Measurements from ENCODE around the gene AQP12A.

DNA sequence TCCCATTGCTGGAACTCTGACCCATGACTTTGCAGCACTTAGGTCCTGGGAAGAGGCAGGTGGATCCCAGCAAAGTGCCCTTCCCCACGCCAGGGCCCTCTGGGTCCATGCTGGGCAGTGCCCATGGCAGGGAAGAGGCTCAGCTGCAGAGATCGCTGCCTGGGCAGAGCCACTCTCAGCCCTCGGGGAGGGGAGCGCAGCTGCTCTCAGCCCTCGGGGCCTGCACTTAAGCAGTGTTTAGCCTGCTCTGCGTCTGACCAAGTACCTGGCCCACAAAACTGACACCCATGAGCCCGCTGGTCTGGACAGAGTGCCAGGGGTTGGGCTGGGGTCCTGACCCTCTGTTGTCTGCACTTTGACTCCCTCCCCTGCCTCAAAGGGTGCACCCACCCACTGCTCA, 46.3 kb downstream of the AQP12A start:
- TF ChIP-seq, protein P1, sequence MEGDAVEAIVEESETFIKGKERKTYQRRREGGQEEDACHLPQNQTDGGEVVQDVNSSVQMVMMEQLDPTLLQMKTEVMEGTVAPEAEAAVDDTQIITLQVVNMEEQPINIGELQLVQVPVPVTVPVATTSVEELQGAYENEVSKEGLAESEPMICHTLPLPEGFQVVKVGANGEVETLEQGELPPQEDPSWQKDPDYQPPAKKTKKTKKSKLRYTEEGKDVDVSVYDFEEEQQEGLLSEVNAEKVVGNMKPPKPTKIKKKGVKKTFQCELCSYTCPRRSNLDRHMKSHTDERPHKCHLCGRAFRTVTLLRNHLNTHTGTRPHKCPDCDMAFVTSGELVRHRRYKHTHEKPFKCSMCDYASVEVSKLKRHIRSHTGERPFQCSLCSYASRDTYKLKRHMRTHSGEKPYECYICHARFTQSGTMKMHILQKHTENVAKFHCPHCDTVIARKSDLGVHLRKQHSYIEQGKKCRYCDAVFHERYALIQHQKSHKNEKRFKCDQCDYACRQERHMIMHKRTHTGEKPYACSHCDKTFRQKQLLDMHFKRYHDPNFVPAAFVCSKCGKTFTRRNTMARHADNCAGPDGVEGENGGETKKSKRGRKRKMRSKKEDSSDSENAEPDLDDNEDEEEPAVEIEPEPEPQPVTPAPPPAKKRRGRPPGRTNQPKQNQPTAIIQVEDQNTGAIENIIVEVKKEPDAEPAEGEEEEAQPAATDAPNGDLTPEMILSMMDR (IDR thresholded peaks at IDR 0.05) = no peak
- no peak for TF ChIP-seq POLR2A (IDR thresholded peaks at IDR 0.05)
